PFSK-1 (cell line): ENCODE results near the gene PNPLA5.

Experiments
- FOXP2 ChIP-seq: optimal IDR thresholded peaks from 2 replicates; pipeline ENCODE3; 2011; ENCODE audit warnings: borderline replicate concordance, control low read depth, inconsistent platforms; ENCODE audit not compliant: insufficient read depth; ENCODE audit errors: extremely low read length, extremely low read depth
- POLR2AphosphoS5 ChIP-seq: IDR thresholded peaks from 2 replicates; pipeline ENCODE4 v1.6.1; 2012; ENCODE audit warnings: low read depth, mild to moderate bottlenecking, control low read depth, low read length, moderate library complexity
- REST ChIP-seq, 2 experiments: IDR thresholded peaks; 2 replicates each; pipeline versions ENCODE4 v1.6.1 to v1.8.0; 2011 to 2012; ENCODE audit warnings: low read depth in 2 of 2, low read length in 2 of 2, control low read depth in 1 of 2, inconsistent platforms in 1 of 2, mild to moderate bottlenecking in 1 of 2, moderate library complexity in 1 of 2; ENCODE audit not compliant: insufficient read depth in 1 of 2
- SIN3A ChIP-seq: IDR thresholded peaks from 2 replicates; pipeline ENCODE4 v1.6.1; 2012; ENCODE audit warnings: mild to moderate bottlenecking, low read length, moderate library complexity, borderline replicate concordance; ENCODE audit not compliant: insufficient read depth
- TAF1 ChIP-seq: IDR thresholded peaks from 2 replicates; pipeline ENCODE4 v1.6.1; 2012; ENCODE audit warnings: low read length, control low read depth, borderline replicate concordance; ENCODE audit not compliant: insufficient read depth

- TF ChIP-seq POLR2AphosphoS5, result no peak
- TF ChIP-seq SIN3A, result no peak
- no peak for TF ChIP-seq TAF1
- TF ChIP-seq REST (IDR thresholded peaks at IDR 0.05; ENCODE audit: insufficient read depth in 1 of 2, low read depth in 2 of 2, low read length in 2 of 2), result no peak
- no peak for TF ChIP-seq FOXP2
Observed at GRCh38 chr22:43848366-43849171, 43.2 kb downstream of the PNPLA5 start.
